AG04449 (cell line): Measurements from ENCODE around the gene LILRB5.

Experiments used
- CTCF ChIA-PET: fragments of 350-600 bp; formaldehyde crosslinking; extraction: SDS; loops from one replicate; lab custom pipeline; 2021; ENCODE audit warnings: antibody characterized with exemption; lab: Yijun Ruan, JAX
- POLR2A ChIA-PET: fragments of 400-600, 350-600 bp; formaldehyde crosslinking; extraction: SDS; loops from one replicate; lab custom pipeline; 2020; ENCODE audit warnings: antibody characterized with exemption, inconsistent platforms; lab: Yijun Ruan, JAX
- DNase-seq: peaks from one replicate; pipeline ENCODE4 v3.0.0-alpha.2; 2010; ENCODE audit warnings: low read depth, low spot score
- H3K4me3 ChIP-seq: 2 replicates; pipeline ENCODE4 v1.5.1; 2011; ENCODE audit warnings: low read depth, mild to moderate bottlenecking, control low read depth, low read length
- TF ChIP-seq, protein P1 (sequence below): IDR thresholded peaks from one replicate; pipeline ENCODE4 v1.5.1; 2011; ENCODE audit warnings: mild to moderate bottlenecking, moderate library complexity, low read length, control low read depth, inconsistent platforms; ENCODE audit not compliant: insufficient read depth; ENCODE audit errors: missing control alignments

LILRB5 gene

DNA sequence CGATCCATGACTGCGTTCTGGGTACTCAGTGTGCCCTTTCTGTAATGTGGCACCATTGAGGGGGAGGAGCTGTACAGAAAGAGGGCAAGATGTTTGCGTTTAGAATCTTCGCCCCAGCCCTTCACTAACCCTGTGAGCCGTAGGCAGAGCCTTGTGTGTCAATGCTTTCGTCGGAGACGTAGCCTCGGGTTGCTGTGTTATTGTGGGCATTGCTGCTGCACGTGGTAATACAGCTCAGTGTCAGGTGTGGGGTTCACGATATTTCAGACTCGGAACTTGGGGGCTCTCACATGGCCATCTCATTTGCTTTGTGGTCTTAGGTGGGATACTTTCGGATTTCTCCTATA lies 50.3 kb downstream of the LILRB5 start:
- TF ChIP-seq, protein P1, sequence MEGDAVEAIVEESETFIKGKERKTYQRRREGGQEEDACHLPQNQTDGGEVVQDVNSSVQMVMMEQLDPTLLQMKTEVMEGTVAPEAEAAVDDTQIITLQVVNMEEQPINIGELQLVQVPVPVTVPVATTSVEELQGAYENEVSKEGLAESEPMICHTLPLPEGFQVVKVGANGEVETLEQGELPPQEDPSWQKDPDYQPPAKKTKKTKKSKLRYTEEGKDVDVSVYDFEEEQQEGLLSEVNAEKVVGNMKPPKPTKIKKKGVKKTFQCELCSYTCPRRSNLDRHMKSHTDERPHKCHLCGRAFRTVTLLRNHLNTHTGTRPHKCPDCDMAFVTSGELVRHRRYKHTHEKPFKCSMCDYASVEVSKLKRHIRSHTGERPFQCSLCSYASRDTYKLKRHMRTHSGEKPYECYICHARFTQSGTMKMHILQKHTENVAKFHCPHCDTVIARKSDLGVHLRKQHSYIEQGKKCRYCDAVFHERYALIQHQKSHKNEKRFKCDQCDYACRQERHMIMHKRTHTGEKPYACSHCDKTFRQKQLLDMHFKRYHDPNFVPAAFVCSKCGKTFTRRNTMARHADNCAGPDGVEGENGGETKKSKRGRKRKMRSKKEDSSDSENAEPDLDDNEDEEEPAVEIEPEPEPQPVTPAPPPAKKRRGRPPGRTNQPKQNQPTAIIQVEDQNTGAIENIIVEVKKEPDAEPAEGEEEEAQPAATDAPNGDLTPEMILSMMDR = no peak
- ChIA-PET CTCF (no interaction called here), POLR2A (no interaction called here)
- no peak for DNase-seq
- no peak overlapping the region for H3K4me3 ChIP-seq

DNA sequence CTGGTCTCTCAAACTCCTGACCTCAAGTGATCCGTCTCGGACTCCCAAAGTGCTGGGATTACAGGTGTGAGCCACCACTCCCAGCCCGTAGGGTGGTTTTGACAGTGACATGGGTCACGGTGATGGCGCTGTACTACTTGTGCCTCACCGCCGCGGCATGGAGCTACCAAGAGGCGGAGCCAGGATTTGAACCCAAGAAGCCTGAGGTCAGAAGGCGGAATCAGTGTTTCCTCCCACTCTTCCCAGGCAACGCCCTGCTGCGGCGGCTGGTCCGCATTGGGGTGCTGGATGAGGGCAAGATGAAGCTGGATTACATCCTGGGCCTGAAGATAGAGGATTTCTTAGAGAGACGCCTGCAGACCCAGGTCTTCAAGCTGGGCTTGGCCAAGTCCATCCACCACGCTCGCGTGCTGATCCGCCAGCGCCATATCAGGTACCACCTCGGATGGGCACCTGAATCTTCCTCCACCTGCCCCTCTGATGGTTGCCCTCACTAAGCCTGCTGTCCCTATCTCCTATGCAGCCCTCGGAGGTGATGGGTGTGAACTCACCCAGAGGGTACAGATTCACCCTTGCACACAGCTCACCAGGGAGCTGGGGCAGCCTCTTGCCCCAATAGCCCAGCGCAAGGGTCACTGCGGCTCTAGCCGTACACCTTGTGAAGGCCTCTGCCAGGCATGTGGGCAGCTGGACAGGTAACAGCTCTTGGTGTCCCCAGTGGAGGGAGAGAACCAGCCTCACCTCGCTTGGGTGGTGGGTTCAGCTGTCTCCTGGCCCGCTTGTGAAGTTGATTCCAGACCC lies 50.8 kb downstream of the LILRB5 start:
- TF ChIP-seq, protein P1 = no peak
- no peak overlapping the region for H3K4me3 ChIP-seq
- ChIA-PET POLR2A (interaction anchor here (0.6 to 1.6 kb wide), 2 partner anchors 15 to 55 kb away, joined by 3 read pairs; partner anchors contain the start of gene TSEN34), CTCF (no interaction called here)
- DNase-seq = no peak

DNA sequence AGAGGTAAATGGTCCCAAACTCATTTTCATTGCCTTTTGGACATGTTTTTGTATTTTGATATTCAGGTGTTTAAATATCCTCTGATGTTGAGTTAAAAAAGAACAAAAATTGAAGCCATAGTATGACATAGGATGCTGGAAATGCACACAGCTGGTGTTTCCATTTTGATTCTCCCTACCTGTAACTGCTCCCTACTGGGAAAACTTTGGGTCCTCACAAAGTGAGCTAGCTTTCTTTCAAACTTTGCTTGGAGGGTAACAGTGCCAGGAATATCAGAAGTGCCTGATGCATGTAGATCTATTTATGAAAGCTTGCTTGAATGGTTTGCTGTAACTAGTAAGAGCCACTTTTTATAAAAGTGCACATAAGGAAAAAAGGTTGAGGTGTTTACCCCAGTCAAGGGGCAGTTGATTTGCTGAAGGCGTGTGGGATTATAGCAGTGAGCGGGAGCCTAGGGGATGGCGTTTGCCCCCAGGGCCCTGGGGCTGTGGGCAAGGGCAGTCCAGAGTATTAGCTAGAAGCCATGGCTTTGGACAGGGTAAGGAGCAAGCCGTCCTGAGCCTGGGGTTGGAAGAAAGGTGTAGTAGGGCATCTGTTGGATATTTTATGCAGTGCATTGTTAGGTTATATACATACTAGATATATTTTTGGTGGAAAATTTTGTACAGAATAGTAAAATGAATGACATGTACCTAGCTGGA lies 52.2 kb downstream of the LILRB5 start:
- ChIA-PET CTCF (interaction anchor here (0.8 to 1.4 kb wide), 3 partner anchors 15 to 45 kb away, joined by 3 to 4 read pairs (median 4); partner anchors contain the start of gene MBOAT7), POLR2A (interaction anchor here (1.6 kb wide), 1 partner anchor 13 kb away, joined by 3 read pairs; the partner anchor contains the start of gene TSEN34)
- TF ChIP-seq, protein P1 = no peak
- H3K4me3 ChIP-seq = no peak overlapping the region
- DNase-seq = no peak

DNA sequence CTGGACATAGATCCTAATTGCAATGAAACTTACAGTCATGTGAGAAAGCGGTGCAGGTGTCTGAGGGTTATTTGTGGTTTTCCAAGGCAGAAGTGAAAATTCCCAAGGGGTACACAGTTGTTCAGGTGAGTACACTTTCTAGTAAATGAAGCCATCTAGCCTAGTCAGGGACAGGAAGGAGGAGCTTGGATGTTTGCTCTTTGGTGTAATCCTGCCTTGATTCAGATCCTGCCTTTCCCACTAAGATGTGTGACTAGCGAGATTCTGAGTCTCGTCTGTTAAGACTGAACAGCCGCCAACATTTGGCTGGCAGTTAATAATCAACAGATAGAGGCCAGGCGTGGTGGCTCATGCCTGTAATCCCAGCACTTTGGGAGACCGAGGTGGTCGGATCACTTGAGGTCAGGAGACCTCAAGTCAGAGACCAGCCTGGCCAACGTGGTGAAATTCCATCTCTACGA lies 53.9 kb downstream of the LILRB5 start:
- no peak for DNase-seq
- ChIA-PET POLR2A (interaction anchor here (5.5 kb wide), 1 partner anchor 13 kb away, joined by 108 read pairs; the partner anchor contains the start of genes MBOAT7 and TSEN34), CTCF (no interaction called here)
- H3K4me3 ChIP-seq = no peak overlapping the region; the same call in 1 of the 2 replicates
- TF ChIP-seq, protein P1 = no peak

DNA sequence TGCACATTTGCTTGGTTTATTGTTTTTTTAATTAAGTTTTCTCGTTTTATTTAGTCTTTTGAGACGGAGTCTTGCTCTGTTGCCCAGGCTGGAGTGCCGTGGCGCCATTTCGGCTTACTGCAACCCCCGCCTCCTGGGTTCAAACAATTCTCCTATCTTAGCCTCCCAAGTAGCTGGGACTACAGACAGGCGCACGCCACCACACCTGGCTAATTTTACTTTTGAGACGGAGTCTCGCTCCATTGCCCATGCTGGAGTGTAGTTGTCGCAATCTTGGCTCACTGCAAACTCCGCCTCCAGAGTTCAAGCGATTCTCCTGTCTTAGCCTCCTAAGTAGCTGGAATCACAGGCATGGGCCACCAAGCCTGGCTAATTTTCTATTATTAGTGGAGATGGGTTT lies 55.1 kb downstream of the LILRB5 start:
- no peak for DNase-seq
- CTCF ChIA-PET = interaction anchor here (0.6 to 1.0 kb wide), 3 partner anchors 8 to 64 kb away, joined by 3 read pairs; no protein-coding TSS in a partner anchor
- TF ChIP-seq, protein P1 = no peak
- peak overlapping the region; percentile 91 for H3K4me3 ChIP-seq
- POLR2A ChIA-PET = interaction anchor here (2.3 to 5.5 kb wide), 2 partner anchors 9 to 11 kb away, joined by 23 to 108 read pairs; partner anchors contain the start of genes MBOAT7 and TSEN34

DNA sequence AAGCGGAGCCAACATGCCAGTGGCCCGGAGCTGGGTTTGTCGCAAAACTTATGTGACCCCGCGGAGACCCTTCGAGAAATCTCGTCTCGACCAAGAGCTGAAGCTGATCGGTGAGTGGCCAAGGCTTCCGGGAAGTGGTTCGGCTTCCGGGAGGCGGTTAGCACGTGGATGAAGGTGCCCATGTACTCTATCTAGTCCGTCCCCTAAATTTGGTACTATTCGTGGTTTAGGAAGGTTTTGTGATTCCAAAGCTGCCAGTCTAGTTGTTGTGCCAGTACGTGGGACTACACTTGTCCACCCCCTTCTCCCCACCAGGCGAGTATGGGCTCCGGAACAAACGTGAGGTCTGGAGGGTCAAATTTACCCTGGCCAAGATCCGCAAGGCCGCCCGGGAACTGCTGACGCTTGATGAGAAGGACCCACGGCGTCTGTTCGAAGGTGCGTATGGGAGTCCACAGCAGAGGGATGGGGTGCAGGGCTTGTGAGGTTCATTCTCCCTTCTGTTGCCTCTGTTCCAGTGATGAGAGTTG lies 55.8 kb downstream of the LILRB5 start:
- no peak for DNase-seq
- TF ChIP-seq, protein P1 = no peak
- CTCF ChIA-PET = interaction anchor here (1.0 to 3.1 kb wide), 3 partner anchors 9 to 33 kb away, joined by 3 to 12 read pairs (median 3); partner anchors contain the start of gene TSEN34
- POLR2A ChIA-PET = interaction anchor here (0.7 to 5.5 kb wide), 5 partner anchors 9 to 152 kb away, joined by 3 to 108 read pairs (median 4); partner anchors contain the start of genes MBOAT7 and TSEN34
- H3K4me3 ChIP-seq = peak overlapping the region; percentile 91
